GM21576 (cell line): Measurements from ENCODE around the gene TAF1D.

Experiments used
- ATAC-seq: cut with Tn5 transposase; IDR thresholded peaks from one replicate; pipeline ENCODE4 v1.9.1; 2021; ENCODE audit warnings: mild to moderate bottlenecking, moderate library complexity; ENCODE audit not compliant: unreplicated experiment

The TAF1D gene

DNA sequence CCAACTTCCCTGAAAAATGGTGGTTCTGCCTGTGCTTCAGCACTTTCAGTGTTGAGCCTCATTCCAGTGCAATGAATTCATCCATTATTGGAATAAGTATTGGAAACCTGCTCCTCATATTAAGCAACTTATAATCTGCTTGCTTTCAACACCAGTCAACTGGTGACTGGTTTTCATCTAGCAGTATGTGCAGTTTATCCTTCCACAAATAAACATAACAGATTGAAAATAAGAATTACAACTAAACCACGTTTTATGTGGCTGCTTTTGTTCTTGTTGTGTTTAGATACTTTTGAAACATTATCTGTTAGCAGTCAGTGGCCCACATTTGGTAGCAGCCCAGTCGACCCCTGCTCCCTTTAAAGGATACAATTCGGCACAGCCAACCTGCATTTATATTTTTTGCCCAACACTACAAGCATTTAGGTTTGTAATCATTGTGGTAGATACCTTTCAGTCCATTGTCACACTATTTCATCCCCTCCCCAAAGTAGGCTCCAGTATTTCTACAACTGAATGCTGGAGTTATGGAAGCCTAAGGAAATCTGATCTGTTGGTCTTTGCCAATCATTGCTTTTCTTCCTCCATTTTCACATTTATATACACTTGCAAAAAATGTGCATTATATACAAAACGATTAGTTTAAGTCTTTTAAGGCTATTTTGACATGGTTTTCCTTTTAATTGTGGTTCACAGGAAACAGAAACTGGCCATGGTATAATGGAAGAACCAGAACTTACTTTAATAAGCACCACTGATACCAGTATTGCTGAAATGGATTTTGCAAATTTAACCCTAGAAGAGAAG, 13.1 kb downstream of the TAF1D start:
- ATAC-seq, result no peak

DNA sequence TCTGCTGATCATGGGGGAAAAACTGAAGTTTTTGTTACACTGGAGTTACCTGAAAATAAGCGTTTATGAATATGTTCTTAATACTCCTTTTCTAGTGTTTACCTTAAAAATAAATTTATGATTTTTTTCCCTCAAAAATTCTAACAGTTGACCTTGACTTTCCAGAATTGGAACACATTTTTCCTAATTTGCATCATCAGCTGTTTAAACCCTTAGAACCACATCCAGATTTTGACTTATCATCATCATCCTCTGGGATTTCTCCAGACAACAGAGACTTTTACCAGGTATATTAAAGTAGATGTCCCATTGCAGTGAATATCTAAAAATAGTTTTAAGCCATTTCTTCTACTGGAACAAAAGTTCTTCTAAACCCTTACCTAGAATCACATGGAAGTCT, 17.2 kb downstream of the TAF1D start:
- ATAC-seq, result no peak

DNA sequence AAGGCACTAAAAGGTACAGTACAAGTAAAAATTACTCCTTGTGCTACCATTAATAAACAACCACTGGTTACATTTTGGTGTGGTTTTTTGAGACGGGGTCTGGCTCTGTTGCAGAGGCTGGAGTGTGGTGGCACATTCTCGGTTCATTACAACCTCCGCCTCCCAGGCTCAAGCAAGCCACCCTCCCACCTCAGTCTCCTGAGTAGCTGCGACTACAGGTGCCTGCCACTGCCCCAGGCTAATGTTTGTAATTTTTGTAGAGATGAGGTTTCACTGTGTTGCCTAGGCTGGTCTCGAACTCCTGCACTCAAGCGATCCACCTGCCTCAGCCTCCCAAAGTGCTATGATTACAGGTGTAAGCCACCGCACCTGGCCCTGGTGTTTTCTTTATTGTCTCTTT, 20.8 kb downstream of the TAF1D start:
- ATAC-seq, result no peak

DNA sequence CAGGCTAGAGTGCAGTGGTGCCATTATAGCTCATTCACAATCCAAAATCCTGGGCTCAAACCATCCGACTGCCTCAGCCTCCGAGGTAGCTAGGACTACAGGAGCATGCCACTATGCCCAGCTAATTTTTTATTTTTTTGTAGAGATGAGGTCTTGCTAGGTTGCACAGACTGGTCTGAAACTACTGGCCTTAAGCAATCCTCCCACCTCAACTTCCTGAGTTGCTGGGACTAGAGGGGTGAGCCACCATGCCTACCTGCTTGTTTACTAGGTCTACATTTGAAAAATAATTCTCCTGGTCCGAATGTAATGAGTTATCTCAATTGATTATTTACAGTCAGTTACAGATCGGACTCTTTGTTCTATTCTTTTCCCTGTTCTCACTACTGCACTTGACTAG, 22.0 kb downstream of the TAF1D start:
- no peak for ATAC-seq

DNA sequence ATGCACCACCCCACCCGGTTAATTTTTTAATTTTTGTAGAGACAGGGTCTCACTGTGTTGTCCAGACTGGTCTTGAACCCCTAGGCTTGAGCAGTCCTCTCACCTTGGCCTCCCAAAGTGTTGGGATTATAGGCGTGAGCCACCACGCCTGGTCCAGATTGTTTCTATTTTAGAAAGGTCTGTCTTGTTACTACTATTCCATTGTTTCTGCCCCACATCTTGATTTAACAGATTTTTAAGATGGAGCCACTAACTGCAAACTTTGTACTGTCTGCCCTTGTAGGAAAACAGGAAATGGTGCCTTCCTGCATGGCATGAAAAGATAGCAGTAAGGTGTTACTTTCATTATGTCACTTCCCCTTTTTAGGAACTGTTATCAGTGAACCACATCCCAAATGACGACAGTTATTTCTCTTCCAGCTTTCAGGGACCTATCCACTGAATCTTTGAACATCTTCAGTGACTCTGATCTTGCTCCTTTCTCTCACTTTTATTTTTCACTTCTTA, 23.2 kb downstream of the TAF1D start:
- ATAC-seq, result peak; percentile 92

DNA sequence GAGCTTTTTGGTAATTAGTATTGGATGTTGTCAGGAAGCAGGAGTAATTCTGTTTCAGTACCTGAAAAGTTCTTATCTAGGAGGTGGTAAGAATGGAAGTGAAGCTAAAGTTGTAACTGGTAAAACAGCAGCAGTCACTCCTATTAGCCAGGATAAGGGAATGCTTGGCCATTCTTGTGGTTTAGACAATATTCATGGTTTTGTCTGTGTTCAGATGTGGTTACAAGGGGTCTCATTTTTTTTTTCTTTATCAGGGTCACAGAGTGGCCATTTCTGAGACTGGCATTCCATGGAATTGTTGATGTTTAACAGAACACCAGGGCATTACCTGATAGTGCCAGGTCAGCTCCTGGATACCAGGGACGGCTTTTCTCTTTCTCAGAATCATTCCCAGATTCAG, 23.8 kb downstream of the TAF1D start:
- no peak for ATAC-seq

DNA sequence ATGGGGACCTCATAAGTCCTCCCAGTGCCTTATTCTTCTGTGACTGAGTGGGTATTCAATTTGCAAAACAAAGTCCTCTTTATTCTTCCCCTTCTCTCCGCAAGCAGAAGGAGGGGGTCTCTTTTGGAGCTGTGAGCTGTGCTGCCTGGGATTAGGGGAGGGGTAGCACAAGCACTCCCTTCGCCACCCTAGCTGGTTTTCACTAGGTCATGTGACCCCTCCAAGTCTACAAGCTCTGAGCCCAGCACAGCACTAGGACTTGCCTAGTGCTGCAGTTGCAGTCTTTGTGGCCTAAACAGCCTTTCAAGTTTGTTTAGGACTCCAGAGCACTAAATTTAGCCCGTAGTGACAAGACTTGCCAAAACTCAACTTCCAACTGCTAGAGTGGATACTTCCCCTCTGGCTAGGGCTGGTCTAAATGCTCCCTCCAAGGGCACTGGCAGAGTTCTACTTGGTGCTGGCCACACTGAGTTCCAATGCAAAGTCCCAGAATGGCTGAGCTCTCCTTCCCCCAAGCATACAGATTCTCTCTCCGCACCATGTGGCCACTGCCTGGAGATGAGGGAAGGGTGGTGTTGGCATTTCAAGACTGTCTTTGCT, 25.4 kb downstream of the TAF1D start:
- no peak for ATAC-seq

DNA sequence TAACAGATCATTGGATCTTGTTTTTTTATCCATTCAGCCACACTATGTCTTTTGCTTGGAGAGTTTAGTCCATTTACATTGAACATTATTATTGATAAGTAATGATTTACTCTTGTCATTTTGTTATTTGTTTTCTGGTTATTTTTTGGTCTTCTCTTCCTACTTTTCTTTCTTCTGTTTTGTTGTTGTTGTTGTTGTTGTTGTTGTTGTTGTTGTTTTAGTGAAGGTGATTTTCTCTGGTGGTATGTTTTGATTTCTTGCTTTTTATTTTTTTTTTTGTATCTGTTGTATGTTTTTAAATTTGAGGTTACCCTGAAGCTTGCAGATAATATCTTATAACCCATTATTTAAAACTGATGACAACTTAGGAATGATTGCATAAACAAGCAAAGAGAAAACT, 28.6 kb downstream of the TAF1D start:
- no peak for ATAC-seq

DNA sequence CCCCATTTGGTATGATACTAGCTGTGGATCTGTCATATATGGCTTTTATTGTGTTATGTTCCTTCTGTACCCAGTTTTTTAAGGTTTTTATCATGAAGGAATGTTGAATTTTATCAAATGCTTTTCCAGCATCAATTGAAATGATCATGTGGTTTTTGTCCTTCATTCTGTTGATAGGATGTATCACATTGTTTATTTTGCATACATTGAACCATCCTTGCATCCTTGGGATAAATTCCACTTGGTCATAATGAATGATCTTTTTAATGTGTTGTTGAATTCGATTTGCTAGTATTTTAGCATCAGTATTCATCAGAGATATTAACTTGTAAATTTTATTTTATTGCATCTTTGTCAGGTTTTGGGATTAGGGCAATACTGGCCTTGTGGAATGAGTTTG, 31.1 kb downstream of the TAF1D start:
- ATAC-seq, result no peak

DNA sequence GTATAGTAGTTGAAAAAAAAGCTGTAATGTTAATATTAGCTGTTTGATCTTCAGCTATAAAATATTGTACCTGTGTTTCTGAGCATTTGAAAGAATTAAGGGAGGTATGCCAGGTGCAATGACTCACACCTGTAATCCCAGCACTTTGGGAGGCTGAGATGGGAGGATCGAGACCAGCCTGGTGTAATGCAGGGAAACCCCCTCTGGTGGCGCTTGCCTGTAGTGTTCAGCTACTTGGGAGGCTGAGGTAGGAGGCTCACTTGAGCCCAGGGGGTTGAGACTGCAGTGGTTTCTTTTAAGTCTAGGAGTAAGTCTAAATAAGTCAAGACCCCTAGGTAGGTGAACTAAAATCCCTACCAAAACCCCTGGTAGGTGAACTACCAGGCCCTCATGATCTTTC, 37.1 kb downstream of the TAF1D start:
- no peak for ATAC-seq

DNA sequence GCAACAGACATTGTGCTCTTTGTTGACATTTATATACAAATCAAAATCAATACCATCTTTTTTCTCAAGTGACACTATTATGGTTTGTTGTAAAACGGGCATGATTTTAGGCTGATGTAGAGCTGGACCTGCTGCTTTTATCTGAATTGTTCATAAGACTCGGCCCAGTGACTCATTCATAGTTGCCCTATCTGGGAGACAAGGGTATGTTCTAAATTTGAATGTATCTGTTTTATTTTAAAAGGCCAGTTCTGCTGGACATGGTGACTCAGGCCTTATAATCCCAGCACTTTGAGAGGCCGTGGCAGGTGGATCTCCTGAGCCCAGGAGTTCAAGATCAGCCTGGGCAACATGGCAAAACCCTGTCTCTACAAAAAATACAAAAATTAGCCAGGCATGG, 40.5 kb downstream of the TAF1D start:
- no peak for ATAC-seq

DNA sequence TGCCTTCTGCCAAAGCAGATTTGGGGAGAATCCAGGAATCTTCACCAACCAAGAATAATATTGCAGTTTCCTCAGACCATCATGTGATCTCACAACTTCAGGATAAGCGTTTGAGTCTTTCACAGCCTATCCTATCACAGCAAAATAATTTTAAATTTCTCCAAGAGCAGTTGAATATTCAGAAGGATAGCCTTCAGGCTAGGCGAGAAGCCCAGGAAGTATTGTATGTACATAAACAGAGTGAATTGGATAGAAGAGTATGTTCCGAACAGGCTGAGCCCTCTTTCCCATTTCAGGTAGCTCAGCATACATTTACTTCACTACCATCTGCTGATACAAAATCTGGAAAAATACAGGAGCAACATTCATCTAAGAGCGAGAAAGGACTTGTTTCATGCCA, 43.7 kb downstream of the TAF1D start:
- no peak for ATAC-seq

DNA sequence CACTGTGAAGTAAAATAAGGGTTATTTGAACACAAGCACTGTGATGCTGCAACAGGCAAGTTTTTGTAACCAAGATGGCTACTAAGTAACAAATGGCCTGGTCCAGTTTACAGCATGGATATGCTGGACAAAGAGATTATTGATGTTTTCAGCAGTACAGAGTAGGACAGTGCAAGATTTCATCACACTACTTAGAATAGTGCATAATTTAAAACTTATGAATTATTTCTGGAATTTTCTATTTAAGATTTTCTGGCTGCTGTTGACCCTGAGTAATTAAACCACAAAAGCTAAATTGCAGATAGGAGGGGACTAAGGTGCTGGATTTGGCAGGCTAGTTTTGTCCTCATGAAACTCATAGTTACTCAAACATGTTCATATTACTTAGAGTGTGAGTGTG, 46.7 kb downstream of the TAF1D start:
- no peak for ATAC-seq

DNA sequence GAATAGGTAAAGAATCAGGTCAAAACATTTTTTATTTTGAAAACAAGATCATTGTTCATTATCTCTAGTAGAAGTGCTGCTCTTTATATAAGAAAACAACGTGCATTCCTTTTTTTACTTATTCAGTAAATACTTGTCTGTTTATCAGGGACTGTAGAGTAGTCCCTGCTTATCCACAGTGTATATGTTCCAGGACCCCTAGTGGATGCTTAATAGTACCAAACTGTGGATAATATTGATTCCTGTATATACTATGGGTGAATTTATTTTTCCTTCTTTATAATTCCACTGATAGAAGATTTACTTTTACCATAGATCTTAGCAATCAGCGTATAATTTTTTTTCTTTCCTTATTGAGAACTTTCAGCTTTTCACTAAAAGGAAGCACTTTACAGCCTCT, 47.2 kb downstream of the TAF1D start:
- no peak for ATAC-seq

DNA sequence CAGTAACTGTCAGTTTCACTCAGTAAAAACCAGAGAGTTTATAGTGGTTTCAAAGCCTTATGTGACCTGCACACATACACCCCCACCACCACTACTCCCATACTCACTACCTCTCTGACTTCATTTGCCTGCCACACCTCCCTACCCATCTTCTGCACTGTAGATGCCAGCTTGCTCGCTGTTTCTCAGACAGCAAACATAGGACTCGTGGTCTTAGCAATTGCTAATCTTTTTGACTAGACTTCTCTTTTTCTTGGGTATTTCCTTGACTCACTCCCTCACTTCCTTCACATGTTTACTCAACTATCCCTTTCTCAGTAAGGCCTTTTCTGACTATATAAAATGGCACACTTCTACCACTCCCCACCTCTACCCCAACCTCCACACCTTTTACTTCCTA, 52.1 kb downstream of the TAF1D start:
- ATAC-seq, result peak; percentile 88

DNA sequence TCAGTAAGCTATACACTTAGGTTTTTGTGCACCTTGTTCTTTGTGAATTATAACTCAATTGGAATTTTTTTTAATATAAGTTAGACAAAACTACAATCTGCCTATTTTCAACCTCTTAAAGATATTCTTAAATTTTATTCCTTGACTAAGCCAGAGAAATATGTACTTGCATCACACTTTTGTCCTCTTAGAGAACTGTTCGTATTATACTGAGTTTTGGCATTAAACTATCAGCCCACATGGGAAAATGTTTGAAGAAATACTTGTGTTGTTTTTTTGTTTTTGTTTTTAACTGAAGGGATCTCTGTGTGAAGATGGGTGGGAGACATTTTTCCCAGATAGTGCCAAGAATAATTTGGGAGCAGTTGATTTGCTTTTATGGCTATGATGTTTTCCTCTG, 54.5 kb downstream of the TAF1D start:
- ATAC-seq, result no peak

DNA sequence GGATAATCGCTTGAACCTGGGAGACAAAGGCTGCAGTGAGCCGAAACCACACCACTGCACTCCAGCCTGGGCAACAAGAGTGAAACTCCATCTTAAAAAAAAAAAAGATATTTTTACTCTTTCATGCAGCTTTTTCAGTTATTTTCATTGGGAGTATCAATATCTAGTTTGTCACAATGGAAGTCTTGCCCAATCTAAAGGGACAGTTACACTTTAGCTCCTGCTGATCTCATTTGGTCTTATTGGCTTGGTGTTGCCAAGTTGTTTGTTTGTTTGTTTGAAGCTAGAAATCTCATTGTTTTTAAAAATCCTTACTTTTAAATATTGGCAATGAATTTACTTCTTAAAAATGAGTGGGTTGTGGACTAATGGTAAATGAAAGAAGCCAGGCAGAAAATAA, 55.1 kb downstream of the TAF1D start:
- ATAC-seq, result no peak
